Neural progenitor cell (in vitro differentiated cells): ENCODE results near the gene MEGF10. TPM values are rescaled to one million over a fixed set of nuclear protein-coding genes. Genes with fewer than 3 reads are reported as not detected.
A peak's percentile ranks its signal among the peaks of the same experiment; 100 is the strongest.

Source experiments
- DNase-seq: peaks from one replicate; pipeline ENCODE4 v3.0.0-alpha.2; 2016; ENCODE audit warnings: low spot score
- H2AFZ ChIP-seq: fragments of 200-600 bp; sonication (generic); replicated peaks from 2 replicates; pipeline ENCODE4 v1.6.1; 2016; ENCODE audit warnings: antibody characterized with exemption
- H3F3A ChIP-seq: fragments of 200-600 bp; sonication (generic); 2 replicates; pipeline ENCODE4 v1.6.1; 2016; ENCODE audit warnings: antibody characterized with exemption, low read depth
- H3K27ac ChIP-seq: fragments of 200-600 bp; sonication (generic); 2 replicates; pipeline ENCODE4 v1.5.1; 2016; ENCODE audit warnings: mild to moderate bottlenecking
- H3K27me3 ChIP-seq: fragments of 200-600 bp; sonication (generic); 2 replicates; pipeline ENCODE4 v1.6.1; 2016; ENCODE audit warnings: mild to moderate bottlenecking, moderate library complexity
- H3K36me3 ChIP-seq: fragments of 200-600 bp; sonication (generic); 2 replicates; pipeline ENCODE4 v1.5.1; 2016
- H3K4me1 ChIP-seq: fragments of 200-600 bp; sonication (generic); 2 replicates; pipeline ENCODE4 v1.6.1; 2016; ENCODE audit warnings: mixed run types
- H3K4me2 ChIP-seq: fragments of 200-600 bp; sonication (generic); 2 replicates; pipeline ENCODE4 v1.6.1; 2016
- H3K4me3 ChIP-seq: fragments of 200-600 bp; sonication (generic); 2 replicates; pipeline ENCODE4 v1.5.1; 2016
- H3K79me2 ChIP-seq: fragments of 200-600 bp; sonication (generic); 2 replicates; pipeline ENCODE4 v1.6.1; 2016; ENCODE audit warnings: low read depth
- H3K9ac ChIP-seq: fragments of 200-600 bp; sonication (generic); 2 replicates; pipeline ENCODE4 v1.6.1; 2016
- H3K9me3 ChIP-seq: fragments of 200-600 bp; sonication (generic); 2 replicates; pipeline ENCODE4 v1.5.1; 2016; ENCODE audit warnings: low read depth
- H4K20me1 ChIP-seq: fragments of 200-600 bp; sonication (generic); 2 replicates; pipeline ENCODE4 v1.6.1; 2016; ENCODE audit warnings: low read depth
- H3K27ac Mint-ChIP-seq: 3 replicates; pipeline ENCODE4 v1.8.0; 2021; ENCODE audit warnings: mixed read lengths
- H3K27me3 Mint-ChIP-seq: 2 replicates; pipeline ENCODE4 v1.8.0; 2022; ENCODE audit warnings: low read depth, mild to moderate bottlenecking, inconsistent platforms, moderate library complexity, mixed read lengths; ENCODE audit not compliant: insufficient read depth
- H3K36me3 Mint-ChIP-seq: 3 replicates; pipeline ENCODE4 v1.8.0; 2021; ENCODE audit warnings: mixed read lengths
- H3K4me1 Mint-ChIP-seq: 3 replicates; pipeline ENCODE4 v1.8.0; 2021; ENCODE audit warnings: mixed read lengths
- H3K4me3 Mint-ChIP-seq: 3 replicates; pipeline ENCODE4 v1.8.0; 2021; ENCODE audit warnings: mild to moderate bottlenecking, moderate library complexity, mixed read lengths
- H3K9me3 Mint-ChIP-seq: 3 replicates; pipeline ENCODE4 v1.8.0; 2020; ENCODE audit warnings: mixed read lengths
- EZH2 ChIP-seq: fragments of 200-600 bp; sonication (generic); IDR thresholded peaks from 2 replicates; pipeline ENCODE4 v1.6.1; 2017; ENCODE audit warnings: antibody characterized with exemption, mild to moderate bottlenecking, moderate library complexity
- EZH2phosphoT487 ChIP-seq: fragments of 200-600 bp; sonication (generic); IDR thresholded peaks from 2 replicates; pipeline ENCODE4 v1.6.1; 2017; ENCODE audit warnings: antibody characterized with exemption
- total RNA-seq: library from RNA; depleted of rRNA; stranded (reverse); fragments of >200 nt; gene quantifications from 2 replicates; pipeline ENCODE4 v1.2.3, GENCODE V29; 2015; ENCODE audit warnings: low replicate concordance
- TF ChIP-seq, protein P1 (sequence below): fragments of 200-600 bp; sonication (generic); IDR thresholded peaks from 2 replicates; pipeline ENCODE4 v1.5.1; 2017; ENCODE audit warnings: antibody characterized with exemption, mild to moderate bottlenecking

The MEGF10 gene
- total RNA-seq, 1 donor from 2014 or later, result 1.3 TPM

DNA sequence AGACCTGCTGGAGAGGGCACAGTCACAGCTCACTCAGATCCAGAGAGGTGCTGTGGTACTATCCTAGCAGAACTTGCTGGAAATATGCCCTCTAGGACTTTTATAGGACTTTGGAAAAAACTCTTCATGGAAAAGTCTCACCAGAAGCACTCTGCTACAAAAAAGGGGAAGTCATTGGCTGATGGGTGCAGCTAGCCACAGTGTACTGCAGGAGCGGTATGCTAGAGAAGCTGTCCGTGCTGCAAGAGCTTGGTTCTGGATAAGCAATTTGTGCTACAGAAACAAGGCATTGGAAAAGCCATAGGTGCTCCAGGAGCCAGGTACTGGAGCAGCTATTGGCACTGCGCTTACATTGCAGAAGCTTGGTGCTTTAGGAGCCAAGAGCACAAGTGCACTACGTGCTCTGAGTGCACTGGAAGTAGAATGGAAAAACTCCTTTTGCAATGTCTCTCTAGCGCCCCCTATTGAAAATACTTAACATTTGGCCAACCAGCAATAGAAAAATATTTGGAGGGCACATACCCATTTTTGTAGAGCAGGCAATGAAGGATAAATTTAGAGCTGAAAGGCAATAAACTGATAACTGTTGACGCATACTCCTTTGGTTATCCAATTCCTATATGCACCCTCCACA, 83.4 kb downstream of the MEGF10 start:
- Histone ChIP-seq H3K79me2 (no peaks in the 10 kb centered on the region), H3K27me3 (no peaks in the 10 kb centered on the region), H3K4me2 (no peak overlapping the region), H2AFZ (no peak overlapping the region), H4K20me1 (no peaks in the 10 kb centered on the region), H3K4me1 (no peaks in the 10 kb centered on the region), H3K9me3 (no peaks in the 10 kb centered on the region), H3K9ac (no peak overlapping the region), H3K36me3 (no peaks in the 10 kb centered on the region), H3F3A (no peaks in the 10 kb centered on the region), H3K4me3 (no peak overlapping the region), H3K27ac (no peak overlapping the region)
- TF ChIP-seq EZH2, result no peak
- no peak for TF ChIP-seq EZH2phosphoT487
- TF ChIP-seq, protein P1, sequence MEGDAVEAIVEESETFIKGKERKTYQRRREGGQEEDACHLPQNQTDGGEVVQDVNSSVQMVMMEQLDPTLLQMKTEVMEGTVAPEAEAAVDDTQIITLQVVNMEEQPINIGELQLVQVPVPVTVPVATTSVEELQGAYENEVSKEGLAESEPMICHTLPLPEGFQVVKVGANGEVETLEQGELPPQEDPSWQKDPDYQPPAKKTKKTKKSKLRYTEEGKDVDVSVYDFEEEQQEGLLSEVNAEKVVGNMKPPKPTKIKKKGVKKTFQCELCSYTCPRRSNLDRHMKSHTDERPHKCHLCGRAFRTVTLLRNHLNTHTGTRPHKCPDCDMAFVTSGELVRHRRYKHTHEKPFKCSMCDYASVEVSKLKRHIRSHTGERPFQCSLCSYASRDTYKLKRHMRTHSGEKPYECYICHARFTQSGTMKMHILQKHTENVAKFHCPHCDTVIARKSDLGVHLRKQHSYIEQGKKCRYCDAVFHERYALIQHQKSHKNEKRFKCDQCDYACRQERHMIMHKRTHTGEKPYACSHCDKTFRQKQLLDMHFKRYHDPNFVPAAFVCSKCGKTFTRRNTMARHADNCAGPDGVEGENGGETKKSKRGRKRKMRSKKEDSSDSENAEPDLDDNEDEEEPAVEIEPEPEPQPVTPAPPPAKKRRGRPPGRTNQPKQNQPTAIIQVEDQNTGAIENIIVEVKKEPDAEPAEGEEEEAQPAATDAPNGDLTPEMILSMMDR, result peak; percentile 52
- H3K4me3 Mint-ChIP-seq, result no peak overlapping the region
- H3K9me3 Mint-ChIP-seq, result peaks cover 5% of the 10 kb centered on the region
- peak; percentile 24 for DNase-seq
- peaks cover 3% of the 10 kb centered on the region for H3K27me3 Mint-ChIP-seq
- H3K27ac Mint-ChIP-seq, result no peak overlapping the region
- H3K36me3 Mint-ChIP-seq, result peaks cover 11% of the 10 kb centered on the region
- H3K4me1 Mint-ChIP-seq, result peaks cover 14% of the 10 kb centered on the region

DNA sequence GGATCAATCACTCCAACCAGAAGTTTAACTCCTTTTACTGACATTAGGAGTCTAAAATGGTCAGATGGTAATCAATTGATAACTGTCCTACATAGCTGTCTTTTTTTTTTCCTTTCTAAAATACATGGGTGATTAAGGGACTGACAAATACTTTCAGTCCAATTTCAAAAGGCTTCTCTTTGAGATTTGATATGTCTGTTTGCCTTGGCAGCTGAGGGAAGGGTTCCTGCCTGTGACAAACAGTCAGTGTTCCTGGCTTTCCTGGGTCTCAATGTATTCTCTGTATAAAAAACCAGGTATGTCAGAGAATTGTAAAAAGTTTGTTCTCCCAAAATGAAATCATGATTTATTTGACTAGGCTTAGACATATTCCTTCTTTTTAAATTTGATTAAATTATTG, 84.5 kb downstream of the MEGF10 start:
- H3K4me1 Mint-ChIP-seq, result peaks cover 11% of the 10 kb centered on the region
- Histone ChIP-seq H2AFZ (no peak overlapping the region), H3K79me2 (no peaks in the 10 kb centered on the region), H3F3A (no peaks in the 10 kb centered on the region), H3K4me3 (no peak overlapping the region), H3K27ac (no peak overlapping the region), H3K36me3 (no peaks in the 10 kb centered on the region), H3K4me1 (no peaks in the 10 kb centered on the region), H3K9ac (no peak overlapping the region), H3K4me2 (no peak overlapping the region), H4K20me1 (no peaks in the 10 kb centered on the region), H3K9me3 (no peaks in the 10 kb centered on the region), H3K27me3 (no peaks in the 10 kb centered on the region)
- H3K4me3 Mint-ChIP-seq, result no peak overlapping the region
- peaks cover 3% of the 10 kb centered on the region for H3K27me3 Mint-ChIP-seq
- H3K36me3 Mint-ChIP-seq, result peaks cover 17% of the 10 kb centered on the region
- H3K27ac Mint-ChIP-seq, result no peak overlapping the region
- H3K9me3 Mint-ChIP-seq, result peaks cover 5% of the 10 kb centered on the region
- DNase-seq, result no peak
- TF ChIP-seq EZH2phosphoT487, result no peak
- TF ChIP-seq, protein P1, result no peak
- no peak for TF ChIP-seq EZH2

DNA sequence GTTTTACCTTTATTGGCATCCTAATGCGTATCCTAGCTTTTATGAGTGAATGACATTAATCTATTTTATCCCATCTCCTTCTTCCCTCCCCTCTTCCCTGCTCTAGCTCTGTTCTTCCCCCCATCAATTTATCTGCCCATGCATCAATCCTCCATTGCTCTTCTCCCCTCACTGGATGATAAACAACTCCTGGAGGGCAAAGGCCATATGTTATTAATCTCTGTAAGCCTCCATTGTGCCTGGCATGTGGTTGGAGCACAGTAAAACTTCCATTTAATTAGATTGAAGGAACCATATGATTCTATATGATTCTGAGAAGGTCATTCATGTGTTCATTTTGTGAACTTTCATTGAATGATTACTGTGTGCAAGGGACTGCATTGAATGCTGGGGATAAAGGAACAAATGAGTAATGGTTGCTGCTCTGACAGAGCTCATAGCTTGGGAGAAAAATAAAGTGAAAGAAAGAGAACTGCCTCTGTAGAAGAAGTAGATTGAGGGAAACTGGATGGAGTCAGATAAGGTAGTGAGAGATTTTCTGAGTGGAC, 85.0 kb downstream of the MEGF10 start:
- Mint-ChIP-seq H3K4me1 (peaks cover 10% of the 10 kb centered on the region), H3K4me3 (no peak overlapping the region), H3K36me3 (peaks cover 18% of the 10 kb centered on the region), H3K9me3 (peaks cover 5% of the 10 kb centered on the region), H3K27ac (no peak overlapping the region), H3K27me3 (peaks cover 3% of the 10 kb centered on the region)
- Histone ChIP-seq H3K27ac (no peak overlapping the region), H3K36me3 (no peaks in the 10 kb centered on the region), H3K4me3 (no peak overlapping the region), H3K9me3 (no peaks in the 10 kb centered on the region), H3K4me1 (no peaks in the 10 kb centered on the region), H3K4me2 (no peak overlapping the region), H4K20me1 (no peaks in the 10 kb centered on the region), H3K79me2 (no peaks in the 10 kb centered on the region), H3K9ac (no peak overlapping the region), H2AFZ (no peak overlapping the region), H3F3A (no peaks in the 10 kb centered on the region), H3K27me3 (no peaks in the 10 kb centered on the region)
- TF ChIP-seq, protein P1, result no peak
- TF ChIP-seq EZH2phosphoT487 (no peak), EZH2 (no peak)
- DNase-seq, result no peak
